UCSD-AML1 (cell line): ENCODE data around the gene JAKMIP1.
"Not testable (repeated sequence)": the region's sequence is repeated elsewhere in the genome, so short reads cannot be mapped to it uniquely, and the experiment has no call there.

Experiments
- DNase-seq: peaks from one replicate; lab custom pipeline; 2025; ENCODE audit not compliant: unreplicated experiment; lab: John Stamatoyannopoulos, UW

The JAKMIP1 gene

DNA sequence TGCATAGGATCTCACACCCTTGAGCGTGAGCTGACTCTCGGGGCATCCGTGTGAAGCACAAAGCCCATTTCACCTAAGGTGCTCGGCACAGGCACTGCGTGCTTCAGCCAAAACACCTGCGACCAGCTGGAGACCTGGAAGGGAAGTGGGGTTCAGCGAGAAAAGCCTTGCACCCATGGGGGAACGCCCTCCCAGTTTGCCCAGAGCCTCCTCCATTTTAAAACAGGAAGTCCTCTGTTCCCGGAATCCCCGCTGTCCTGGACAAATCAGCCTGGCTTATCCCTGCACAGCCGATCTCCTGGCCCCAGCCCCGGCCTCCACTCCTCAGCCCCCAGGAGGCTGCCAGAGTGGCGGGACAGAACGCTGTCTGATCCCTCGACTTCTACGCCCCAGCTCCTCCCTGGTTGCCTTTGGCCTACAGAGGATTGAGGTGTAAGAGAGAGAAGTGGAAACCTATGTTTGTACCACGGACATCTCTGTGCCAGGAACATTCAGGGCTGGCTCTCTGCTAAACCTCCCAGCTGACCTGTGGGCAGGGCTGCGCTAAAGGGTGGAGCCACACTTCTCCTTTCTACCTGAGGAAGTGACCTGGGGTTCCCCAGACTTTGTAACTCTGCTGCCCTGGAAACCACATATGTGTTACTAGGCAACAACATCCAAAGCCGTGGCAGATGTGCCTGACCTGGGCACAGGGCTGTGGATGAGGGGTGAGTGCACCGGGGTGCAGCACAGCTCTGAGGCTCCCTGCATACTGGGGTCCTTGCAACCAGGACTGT is 178.3 kb downstream of the JAKMIP1 start:
- DNase-seq, result no peak

DNA sequence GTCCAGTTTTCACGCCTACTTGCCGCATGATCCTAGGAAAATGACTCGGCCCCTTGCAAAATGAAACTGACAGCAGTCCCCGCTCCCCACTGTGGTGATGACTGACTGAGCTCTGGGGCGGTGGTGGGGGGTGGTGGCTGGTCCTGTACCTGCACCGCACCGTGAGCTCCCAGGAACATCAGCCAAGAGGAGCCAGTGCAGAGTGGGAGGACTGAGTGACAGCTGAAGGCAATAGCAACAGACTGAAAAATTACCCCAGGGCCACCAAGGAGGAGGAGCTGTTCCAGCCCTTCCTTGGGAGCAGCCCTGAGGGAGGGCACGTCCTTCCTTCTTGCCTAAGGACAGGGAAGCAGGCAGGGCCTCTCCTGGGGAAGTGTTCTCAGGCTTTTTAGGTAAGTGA is 179.7 kb downstream of the JAKMIP1 start:
- no peak for DNase-seq

DNA sequence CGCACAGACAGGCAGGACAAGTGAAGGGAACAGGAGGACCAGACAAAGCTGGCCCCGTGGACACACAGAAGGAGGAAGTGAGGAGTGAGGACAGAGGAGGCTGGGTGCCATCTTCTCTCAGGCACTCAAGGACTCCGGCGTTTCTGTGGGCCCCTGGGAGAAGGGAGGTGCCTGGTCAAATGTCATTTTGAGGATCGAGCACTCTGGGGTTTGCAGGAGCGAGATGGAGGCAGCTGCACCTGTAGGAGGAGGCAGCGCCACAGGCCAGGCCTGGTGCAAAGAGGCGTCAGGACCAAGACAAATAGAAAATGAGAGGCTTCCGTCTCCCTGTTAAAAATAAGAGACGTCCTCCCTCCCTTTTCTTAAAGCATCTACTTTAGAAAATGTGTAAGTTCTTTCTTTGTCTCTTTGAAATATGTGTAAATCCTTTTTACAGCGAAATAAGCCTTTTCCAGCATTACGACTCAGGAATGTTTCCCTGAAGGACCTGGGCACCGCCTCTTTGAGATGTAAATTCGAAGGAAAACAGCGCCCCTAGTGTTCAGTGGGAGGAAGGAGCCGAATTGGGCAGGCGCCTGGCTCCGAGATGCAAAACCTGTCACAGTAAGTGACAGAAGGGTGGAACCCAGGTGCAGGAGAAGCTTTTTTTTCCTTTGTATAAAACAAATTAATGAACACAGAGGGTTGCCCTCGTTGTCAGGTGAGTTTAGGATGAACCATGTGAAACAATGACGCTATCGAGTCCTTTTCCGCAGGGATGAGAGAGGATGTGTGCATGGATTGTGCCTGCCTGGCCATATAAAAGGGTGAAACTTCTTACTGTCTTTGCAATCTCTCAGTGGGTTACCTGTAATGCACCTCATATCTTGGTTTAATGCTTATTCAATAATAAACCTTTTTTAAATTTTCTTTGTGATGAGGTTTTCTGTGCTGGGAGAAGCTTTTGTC is 180.8 kb downstream of the JAKMIP1 start:
- DNase-seq, result peak; percentile 26

DNA sequence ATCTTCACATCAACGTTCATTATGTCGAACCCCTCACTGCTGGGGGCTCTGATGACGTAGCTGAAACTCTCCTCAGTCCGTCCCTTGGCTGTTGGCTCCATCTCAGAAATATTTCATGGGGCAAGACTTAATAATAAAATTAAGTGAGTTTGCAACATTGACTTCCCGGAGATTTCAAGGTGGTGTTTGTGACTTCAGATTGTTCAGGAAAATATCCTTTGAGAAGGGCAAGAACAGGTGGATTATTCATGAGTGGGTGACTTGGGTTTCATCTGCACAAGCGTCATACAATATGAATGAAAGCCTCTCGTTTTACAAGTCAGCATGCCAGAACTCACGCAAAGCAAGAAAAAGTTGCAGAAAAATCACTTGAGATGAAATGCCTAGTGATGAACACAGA is 182.0 kb downstream of the JAKMIP1 start, which contains the start of gene C4orf50:
Gene C4orf50, minus strand, starts transcription at position 101 of the 400 bp plus-strand sequence.
- DNase-seq, result no peak

DNA sequence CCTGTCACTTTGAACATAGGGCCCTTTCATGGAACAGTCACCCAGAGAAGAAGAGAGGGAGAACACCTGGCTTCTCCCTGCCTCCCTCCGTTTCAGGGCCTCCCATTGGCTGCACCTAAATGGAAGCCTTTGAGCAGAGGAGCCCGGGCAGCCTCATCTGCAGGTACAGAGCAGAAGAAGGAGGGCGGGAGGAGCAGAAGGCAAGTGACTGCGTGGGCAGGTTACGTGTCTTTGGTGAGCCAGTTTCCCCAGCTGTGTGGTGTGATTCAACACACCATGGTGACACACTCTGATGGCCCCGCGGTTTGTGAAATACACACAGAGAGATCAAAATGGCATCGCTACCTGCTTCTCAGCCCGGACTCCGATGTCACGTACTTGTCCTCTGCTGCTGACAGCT is 182.5 kb downstream of the JAKMIP1 start:
- DNase-seq, result no peak

DNA sequence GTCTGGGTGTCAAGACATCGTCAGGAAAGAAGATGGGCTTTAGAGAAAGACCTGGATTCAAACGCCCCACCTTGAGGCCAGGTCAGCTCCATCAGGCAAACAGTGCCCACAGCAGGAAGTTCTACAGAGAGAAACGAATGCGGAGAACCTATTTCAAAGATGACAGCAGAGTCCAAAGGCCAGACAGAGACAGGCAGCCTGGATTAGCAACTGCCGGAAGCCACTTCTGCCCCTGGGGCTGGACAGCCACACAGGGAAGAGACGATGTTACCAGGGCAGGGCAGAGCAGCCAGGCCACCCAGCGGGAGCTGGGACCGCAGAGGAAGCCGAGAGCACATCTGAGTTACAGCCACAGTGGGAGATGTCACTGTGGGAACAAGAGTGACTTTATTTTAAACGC is 183.3 kb downstream of the JAKMIP1 start:
- DNase-seq, result no peak

DNA sequence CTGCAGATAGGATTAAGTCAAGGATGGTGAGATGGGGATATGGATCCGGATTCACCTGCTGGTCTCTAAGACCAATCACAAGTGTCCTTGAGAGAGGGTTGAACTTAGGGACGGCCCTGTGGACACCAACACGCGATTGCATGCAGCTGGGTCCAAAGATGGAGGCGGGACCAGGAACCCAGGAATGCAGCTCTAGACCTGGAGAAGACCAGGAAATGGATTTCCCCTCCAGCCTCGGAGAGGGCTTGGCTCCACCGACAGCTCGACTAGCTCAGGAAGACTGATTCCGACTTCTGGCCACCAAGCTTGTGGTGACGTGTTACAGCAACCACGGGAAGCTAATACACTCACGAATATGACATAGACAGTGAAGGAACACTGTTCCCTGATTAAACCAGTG is 186.8 kb downstream of the JAKMIP1 start:
- no peak for DNase-seq

DNA sequence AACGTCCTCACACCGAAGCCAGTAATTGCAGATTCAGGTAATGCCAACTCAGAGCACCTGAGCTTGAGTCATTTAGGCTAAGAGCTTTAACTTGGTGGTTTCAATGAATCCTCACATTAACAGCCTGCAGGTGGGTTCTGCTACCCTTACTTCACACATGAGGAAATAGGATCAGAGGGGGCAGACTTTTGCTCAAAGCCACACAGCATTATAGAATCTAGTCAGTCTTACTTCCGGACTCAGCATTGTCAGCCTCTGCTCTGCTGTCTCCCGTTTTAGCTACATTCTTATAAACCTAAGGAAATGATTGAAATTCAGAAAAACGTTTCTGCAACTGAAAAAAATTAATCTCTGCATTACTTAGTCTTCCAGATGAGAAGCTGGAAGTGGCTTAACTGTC is 188.1 kb downstream of the JAKMIP1 start:
- no peak for DNase-seq

DNA sequence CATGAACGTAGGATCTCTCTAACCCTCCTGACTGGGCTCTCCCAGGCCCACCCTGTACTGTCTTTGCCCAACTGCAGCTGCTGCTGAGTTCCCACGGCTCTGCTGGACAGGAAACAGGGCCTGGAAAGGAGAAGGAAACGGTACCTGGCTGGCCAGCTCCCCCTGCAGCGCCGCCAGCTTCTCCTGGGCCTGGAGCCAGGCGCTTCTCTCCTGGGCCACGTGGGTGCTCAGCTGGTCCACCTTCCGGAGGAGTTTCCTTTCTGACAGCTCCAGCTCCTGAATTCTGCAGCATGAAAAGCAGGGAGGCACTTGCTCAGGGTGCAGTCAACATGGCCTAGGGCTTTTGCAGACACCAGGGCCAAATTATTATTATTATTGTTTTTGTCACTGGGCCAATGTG is 188.7 kb downstream of the JAKMIP1 start:
- peak; percentile 50 for DNase-seq

DNA sequence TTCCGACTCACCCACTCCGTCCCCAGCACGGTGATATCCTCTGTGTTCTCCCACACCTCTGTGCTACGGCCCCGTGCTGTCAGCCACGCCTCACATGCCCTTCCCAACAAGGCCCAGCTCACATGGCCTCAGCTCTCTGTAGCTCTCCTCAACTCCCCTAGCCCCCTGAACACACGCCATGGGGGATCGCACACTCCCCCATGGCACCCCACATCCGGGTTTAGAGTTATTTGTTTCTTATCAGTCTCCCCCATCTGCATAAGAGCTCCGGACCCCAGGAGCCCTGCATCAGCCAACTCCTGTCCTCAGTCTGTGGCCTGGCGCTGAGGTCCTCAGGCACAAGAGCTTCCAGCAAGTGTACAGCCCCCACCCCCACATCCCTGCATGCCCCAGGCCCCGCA is 189.1 kb downstream of the JAKMIP1 start:
- DNase-seq, result no peak

DNA sequence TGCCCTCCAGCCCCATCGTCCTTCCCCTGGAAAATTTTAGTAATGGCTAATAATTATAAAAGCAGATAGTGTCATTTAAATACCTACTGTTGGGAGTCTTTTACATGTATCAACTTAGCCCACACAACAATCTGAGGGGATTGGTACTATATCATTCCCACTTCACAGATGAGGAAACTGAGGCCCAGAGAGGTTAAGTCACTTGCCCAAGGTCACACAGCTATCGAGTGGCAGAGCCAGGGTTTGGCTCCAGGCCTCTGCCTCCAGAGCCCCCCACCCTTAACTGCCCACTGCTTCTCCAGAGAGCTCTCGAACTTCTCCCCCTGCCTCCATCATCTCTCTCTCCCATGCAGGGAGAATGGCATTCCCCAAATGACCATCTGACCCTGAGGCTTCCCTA is 189.6 kb downstream of the JAKMIP1 start:
- DNase-seq, result no peak

DNA sequence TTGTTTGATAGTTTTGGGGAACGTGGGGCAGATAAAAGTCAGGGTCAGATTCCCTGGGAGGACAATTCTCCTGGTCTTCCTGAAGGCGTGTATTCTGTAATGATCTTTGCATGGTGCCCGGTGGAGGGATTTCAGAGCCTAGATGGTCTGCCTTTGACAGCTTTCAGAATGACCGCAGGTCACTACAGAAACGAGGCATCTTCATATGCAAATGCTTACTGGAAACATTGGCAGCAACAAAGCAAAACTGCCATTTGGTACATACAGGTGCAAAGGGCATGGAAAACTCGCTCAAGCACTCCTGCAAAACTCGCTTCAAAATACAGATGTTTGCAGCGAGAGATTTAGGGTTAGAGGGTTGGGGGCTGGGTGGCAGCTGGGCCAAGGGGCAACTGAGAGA is 190.9 kb downstream of the JAKMIP1 start:
- DNase-seq, result no peak

DNA sequence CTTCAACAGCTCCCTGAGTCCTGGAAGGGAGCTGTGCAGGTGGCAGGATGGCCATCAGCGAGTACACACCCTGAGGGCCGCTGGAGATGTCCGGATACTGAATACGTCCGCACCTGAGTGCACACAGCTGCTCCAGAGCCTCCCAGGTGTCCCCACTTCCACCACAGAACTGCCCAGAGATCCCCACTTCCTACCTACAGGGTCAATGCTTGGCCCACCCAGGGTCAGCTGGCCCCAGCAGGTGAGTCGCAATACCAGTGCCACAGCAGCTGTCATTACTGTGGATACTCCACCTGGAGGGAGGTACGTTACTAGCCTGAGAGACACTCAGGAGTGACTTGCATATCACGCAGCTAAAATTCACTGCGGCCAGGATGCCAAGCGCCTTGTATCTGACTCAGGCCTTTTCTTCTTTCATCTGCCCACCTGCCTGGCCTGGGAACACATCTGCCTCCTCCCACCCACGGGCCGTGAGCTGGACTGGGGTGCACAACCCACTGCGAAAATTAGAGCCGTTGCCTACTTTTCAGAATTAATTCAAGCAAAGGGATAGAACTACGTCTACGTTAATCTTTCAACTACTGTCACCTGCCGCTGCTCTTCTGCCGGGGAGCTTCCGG is 191.5 kb downstream of the JAKMIP1 start:
- DNase-seq, result no peak

DNA sequence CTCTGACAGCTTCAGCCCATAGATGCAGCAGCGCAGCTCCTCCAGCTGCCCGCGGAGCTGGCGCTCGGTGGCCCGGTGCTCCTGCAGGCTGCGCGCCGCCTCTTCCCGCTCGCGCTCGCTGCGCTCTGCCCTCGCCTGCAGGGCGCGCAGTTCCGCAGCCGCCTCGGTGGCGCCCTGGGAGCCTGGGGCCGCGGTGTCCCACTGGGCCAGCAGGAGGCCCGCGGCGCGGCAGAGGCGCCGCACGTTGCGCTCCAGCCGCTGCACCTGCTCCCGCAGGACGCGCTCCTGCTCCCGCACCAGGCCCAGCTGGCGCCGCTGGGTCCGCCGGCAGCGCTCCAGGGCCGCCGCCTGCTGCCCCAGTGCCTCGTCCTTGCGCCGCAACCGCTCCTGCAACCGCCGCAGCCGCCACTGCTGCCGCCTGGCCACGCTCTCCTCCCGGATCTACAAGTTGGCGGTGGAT is 192.2 kb downstream of the JAKMIP1 start:
- no peak for DNase-seq

DNA sequence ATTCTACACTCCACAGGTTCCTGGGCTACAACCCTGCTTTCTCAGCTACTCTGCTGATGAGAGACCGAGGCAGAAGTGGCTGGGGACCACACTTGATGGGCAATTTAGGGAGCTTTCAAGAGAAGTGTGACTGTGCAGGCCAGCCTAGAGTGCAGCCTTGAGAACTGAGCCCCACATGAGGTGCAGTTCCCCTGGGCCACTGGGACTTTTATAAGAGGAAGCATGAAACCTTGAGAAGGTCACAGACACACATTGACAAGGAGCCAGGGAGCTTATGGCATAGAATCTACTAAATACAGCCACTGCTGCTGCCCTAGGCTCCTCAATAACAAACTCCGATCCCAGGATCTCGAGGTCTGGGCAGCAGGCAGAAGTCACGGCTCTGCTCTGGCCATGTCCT is 195.2 kb downstream of the JAKMIP1 start:
- no peak for DNase-seq

DNA sequence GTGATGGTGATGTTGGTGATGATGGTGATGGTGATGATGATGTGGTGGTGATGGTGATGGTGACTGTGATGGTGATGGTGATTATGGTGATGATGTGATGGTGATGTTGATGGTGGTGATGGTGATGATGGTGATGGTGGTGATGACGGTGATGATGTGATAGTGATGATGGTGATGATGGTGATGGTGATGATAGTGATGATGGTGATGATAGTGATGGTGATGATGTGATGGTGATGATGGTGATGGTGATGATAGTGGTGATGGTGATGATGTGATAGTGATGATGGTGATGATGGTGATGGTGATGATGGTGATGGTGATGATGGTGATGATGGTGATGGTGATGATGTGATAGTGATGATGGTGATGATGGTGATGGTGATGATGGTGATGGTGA is 196.9 kb downstream of the JAKMIP1 start:
- not testable (repeated sequence) for DNase-seq

DNA sequence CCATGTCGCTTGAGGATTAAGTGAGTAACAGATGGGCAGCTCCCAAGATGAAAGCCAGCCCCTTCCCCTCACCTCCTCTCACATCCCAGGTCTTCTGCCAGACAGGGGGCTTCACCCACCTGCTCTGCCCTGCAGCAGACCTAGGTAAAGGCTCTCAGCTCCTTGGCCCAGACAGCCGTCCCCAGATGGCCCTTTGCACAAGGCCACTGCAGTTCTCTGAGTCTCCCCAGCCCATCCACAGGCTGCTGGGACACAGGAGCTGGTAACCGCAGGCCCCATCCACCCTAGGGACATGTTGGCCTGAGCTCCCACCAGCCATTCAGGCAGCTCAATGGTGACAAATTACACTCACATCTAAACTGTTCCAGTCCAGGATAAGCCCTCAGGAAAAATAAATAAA is 197.4 kb downstream of the JAKMIP1 start:
- DNase-seq, result no peak

DNA sequence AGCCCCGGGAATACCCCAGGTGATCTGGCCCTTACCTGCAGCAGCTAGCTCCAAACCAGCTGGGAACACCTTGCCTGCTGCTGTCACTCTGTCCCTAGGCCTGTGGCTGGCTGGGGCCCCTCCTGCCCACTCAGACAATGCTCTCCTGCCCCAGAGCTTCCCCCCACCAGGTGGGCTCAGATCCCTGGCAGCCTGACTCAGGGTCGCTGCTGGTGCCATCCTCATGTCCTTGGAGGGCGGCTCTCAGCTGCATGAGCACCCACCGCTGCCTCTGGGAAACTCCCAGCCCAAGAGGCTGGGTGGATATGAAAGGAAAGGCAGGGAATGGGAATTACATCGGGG is 197.9 kb downstream of the JAKMIP1 start:
- no peak for DNase-seq

DNA sequence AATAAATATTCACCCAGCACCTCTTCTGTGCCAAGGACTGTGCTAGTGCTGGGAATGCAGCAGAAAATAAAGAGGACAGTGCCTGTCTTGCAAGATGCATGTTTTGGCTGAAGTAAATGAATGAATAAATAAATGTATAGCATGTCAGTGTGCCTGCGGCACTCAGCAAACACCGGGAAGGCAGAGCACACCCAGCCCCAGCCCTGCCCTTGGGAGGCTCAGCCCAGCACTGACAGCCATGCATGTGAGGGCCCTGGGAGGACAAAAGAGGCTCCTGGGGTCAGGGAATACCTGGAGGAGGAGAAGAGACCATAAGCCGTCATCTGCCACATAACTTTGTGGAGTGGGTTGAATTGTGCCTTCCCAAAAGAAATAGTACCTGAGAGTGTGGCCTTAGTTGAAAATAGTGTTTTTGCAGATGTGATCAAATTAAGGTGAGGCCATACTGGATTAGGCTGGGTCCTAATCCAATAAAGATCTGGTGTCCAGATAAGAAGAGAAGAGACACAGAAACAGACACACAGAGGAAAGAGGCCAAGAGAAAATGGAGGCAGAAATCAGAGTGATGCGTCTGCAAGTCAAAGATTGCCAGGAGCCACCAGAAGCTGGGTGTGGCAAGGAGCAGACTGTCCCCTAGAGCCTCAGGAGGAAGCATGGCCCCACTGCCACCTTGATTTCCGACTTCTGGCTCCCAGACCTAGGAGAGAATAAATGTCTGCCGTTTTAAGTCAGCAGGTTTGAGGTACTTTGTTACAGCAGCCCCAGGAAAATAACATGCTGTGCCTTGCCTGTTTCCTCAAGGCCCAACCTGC is 198.5 kb downstream of the JAKMIP1 start:
- no peak for DNase-seq

DNA sequence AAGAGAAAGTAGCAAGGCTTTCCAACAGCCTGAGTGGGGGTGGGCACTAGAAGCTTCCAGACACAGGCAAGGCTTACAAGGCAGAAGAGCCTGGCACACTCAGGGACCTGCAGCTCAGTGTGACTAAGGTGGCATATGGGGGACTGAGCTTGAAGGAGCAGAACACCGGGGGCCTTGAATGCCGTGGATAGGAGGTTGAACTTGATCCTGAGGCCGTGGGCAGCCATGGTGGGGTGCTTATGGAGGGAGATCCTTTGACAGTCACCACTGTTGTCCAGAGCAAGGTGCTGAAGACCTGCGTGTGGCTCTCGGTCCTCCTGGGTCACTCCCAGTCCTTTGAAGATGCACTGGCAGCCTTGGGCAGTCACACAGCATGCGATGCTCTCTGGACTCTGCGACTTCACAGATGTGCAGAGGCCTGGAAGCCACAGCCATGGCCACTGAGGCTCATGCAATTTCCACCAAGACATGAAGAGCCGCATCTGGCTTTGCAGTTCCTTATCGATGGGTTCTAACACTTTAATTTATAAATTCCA is 200.5 kb downstream of the JAKMIP1 start:
- no peak for DNase-seq

DNA sequence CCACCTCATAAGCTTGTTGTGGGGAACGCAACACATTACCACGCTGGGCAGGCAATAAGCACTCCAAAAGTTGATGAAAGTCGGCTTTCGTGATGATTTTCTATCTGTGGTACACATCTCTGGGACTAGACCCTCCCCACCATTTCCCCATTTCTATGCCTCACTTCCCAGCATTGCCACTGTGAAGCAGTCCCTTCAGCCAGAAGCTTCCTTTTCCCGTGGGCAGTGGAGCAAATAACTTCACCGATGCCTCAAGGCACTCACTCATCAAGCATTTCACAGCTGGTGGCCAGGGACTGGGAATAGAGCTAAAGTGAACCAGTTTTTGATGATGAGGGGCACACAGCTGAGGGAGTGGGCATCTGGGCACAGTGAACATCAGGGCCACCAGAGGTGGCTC is 201.0 kb downstream of the JAKMIP1 start:
- no peak for DNase-seq
